ENCODE data around the gene EPHA7. TPM values are rescaled to one million over a fixed set of nuclear protein-coding genes. Genes with fewer than 3 reads are reported as not detected.

The EPHA7 gene
- total and polyA plus RNA-seq, 2 donors = 0.39 to 0.52 TPM

DNA sequence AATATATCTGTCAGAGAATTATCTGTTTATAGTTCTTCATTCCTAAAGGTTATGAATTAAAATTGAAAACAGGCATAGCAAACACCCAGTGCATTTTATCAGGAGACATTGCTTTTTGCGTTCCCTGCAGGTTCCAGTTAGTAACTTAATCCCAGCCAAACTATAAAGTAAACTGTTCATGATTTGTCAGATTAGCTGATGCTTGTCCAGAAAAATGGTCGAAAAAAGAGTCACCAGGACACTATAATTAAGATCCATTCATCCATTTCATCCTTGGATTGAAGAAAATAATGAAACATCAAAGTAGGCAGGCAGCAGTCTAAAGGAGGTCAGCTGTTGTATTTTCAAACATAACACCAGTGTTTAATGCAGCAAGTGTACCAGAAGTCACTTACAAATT is 75.9 kb downstream of the EPHA7 start:
- no peaks in the 10 kb centered on the region for H3K9me3 ChIP-seq (ENCODE audit: control insufficient read depth in 2 of 2, insufficient read depth in 1 of 2, low read length in 1 of 2)
- no peaks in the 10 kb centered on the region for H3K27me3 ChIP-seq (ENCODE audit: control insufficient read depth in 2 of 2, insufficient read depth in 1 of 2, low read length in 1 of 2)
- no peaks in the 10 kb centered on the region for H3K36me3 ChIP-seq (ENCODE audit: control insufficient read depth in 2 of 2, insufficient read depth in 2 of 2, low read length in 1 of 2)
- DNase-seq (ENCODE audit: low read depth in 6 of 9, low spot score in 9 of 9) = no peak
- H3K4me1 ChIP-seq (ENCODE audit: control insufficient read depth in 2 of 2, insufficient read depth in 2 of 2, low read length in 2 of 2) = no peaks in the 10 kb centered on the region
- H3K4me3 ChIP-seq (ENCODE audit: low read length in 2 of 2) = no peak overlapping the region
- WGBS = 73% methylated on average over 2 of the region's 2 CpGs
- H3K27ac ChIP-seq (ENCODE audit: low read depth in 1 of 2, low read length in 1 of 2) = no peak overlapping the region

DNA sequence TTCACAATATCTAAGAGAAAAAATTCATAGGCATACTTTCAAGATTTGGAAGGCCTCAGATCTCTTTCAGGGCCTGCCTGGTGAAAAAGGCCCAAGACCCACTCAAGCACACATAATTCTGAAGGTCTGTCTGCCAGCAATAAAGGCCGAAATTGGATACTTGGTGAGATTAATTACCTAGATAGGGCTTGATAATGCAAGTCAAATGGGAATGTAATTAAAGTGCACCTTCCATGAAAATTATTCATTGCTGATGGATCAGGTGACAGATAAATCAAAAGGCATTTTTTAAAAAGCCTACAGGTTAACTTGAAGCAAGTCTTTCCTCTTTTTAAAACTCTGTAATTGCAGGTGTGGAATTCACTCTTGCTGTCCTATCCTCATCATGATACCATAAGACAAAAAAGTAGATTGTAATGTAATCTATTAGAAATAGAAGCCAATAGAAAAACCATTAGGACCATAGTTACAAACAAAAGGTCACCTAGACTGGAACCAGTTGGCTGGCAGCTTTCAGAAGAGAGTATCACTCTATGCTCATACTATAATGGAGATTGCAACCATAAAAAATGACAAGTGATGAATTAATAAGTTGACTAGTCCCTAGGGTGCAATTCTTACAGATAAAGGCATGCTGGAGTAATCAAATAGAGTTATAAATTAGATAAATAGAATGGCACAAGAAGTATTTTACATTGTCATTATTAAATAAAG is 77.3 kb downstream of the EPHA7 start:
- no peaks in the 10 kb centered on the region for H3K36me3 ChIP-seq (ENCODE audit: control insufficient read depth in 2 of 2, insufficient read depth in 2 of 2, low read length in 1 of 2)
- H3K4me1 ChIP-seq (ENCODE audit: control insufficient read depth in 2 of 2, insufficient read depth in 2 of 2, low read length in 2 of 2) = no peaks in the 10 kb centered on the region
- DNase-seq (ENCODE audit: low read depth in 6 of 9, low spot score in 9 of 9) = no peak
- no peak overlapping the region for H3K27ac ChIP-seq (ENCODE audit: low read depth in 1 of 2, low read length in 1 of 2)
- no peak overlapping the region for H3K4me3 ChIP-seq (ENCODE audit: low read length in 2 of 2)
- no peaks in the 10 kb centered on the region for H3K9me3 ChIP-seq (ENCODE audit: control insufficient read depth in 2 of 2, insufficient read depth in 1 of 2, low read length in 1 of 2)
- no peaks in the 10 kb centered on the region for H3K27me3 ChIP-seq (ENCODE audit: control insufficient read depth in 2 of 2, insufficient read depth in 1 of 2, low read length in 1 of 2)
- WGBS = 88% methylated on average over 1 of the region's 1 CpG

- 61% methylated on average over 2 of the region's 2 CpGs for WGBS
- H3K36me3 ChIP-seq (ENCODE audit: control insufficient read depth in 2 of 2, insufficient read depth in 2 of 2, low read length in 1 of 2) = no peaks in the 10 kb centered on the region
- no peak overlapping the region for H3K27ac ChIP-seq (ENCODE audit: low read depth in 1 of 2, low read length in 1 of 2)
- H3K4me1 ChIP-seq (ENCODE audit: control insufficient read depth in 2 of 2, insufficient read depth in 2 of 2, low read length in 2 of 2) = no peaks in the 10 kb centered on the region
- H3K4me3 ChIP-seq (ENCODE audit: low read length in 2 of 2) = no peak overlapping the region
- no peaks in the 10 kb centered on the region for H3K27me3 ChIP-seq (ENCODE audit: control insufficient read depth in 2 of 2, insufficient read depth in 1 of 2, low read length in 1 of 2)
- H3K9me3 ChIP-seq (ENCODE audit: control insufficient read depth in 2 of 2, insufficient read depth in 1 of 2, low read length in 1 of 2) = no peaks in the 10 kb centered on the region
- DNase-seq (ENCODE audit: low read depth in 6 of 9, low spot score in 9 of 9) = no peak
Observed at GRCh38 chr6:93337772-93338394, 81.5 kb downstream of the EPHA7 start.

DNA sequence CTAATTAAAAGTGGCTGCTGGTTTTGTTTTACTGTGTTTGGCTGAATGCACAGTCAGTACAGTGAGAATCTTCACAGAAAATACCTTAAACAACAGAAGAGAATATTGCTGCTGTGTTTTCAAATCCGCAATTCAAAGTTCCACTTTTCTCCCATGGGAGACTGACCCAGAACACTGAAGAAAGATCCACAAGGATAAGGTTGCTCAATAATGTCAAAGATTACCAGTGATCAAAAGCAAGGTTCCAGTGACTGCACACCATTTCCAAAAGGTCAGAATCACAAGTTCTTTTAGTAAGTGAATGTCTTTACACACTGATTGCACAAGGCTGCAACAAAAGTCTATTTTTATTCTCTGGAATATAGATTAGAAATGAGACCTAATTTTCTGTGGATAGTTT is 82.3 kb downstream of the EPHA7 start:
- H3K9me3 ChIP-seq (ENCODE audit: control insufficient read depth in 2 of 2, insufficient read depth in 1 of 2, low read length in 1 of 2) = no peaks in the 10 kb centered on the region
- DNase-seq (ENCODE audit: low read depth in 6 of 9, low spot score in 9 of 9) = no peak
- H3K36me3 ChIP-seq (ENCODE audit: control insufficient read depth in 2 of 2, insufficient read depth in 2 of 2, low read length in 1 of 2) = no peaks in the 10 kb centered on the region
- H3K4me1 ChIP-seq (ENCODE audit: control insufficient read depth in 2 of 2, insufficient read depth in 2 of 2, low read length in 2 of 2) = no peaks in the 10 kb centered on the region
- 97% methylated on average over 1 of the region's 1 CpG for WGBS
- no peak overlapping the region for H3K27ac ChIP-seq (ENCODE audit: low read depth in 1 of 2, low read length in 1 of 2)
- no peak overlapping the region for H3K4me3 ChIP-seq (ENCODE audit: low read length in 2 of 2)
- H3K27me3 ChIP-seq (ENCODE audit: control insufficient read depth in 2 of 2, insufficient read depth in 1 of 2, low read length in 1 of 2) = no peaks in the 10 kb centered on the region

- no peak overlapping the region for H3K4me3 ChIP-seq (ENCODE audit: low read length in 2 of 2)
- no peak for DNase-seq (ENCODE audit: low read depth in 6 of 9, low spot score in 9 of 9)
- no peak overlapping the region for H3K27ac ChIP-seq (ENCODE audit: low read depth in 1 of 2, low read length in 1 of 2)
- WGBS = 83% methylated on average over 2 of the region's 2 CpGs
- no peaks in the 10 kb centered on the region for H3K4me1 ChIP-seq (ENCODE audit: control insufficient read depth in 2 of 2, insufficient read depth in 2 of 2, low read length in 2 of 2)
- H3K27me3 ChIP-seq (ENCODE audit: control insufficient read depth in 2 of 2, insufficient read depth in 1 of 2, low read length in 1 of 2) = no peaks in the 10 kb centered on the region
- no peaks in the 10 kb centered on the region for H3K36me3 ChIP-seq (ENCODE audit: control insufficient read depth in 2 of 2, insufficient read depth in 2 of 2, low read length in 1 of 2)
- H3K9me3 ChIP-seq (ENCODE audit: control insufficient read depth in 2 of 2, insufficient read depth in 1 of 2, low read length in 1 of 2) = no peaks in the 10 kb centered on the region
Observed at GRCh38 chr6:93329301-93330000, 89.9 kb downstream of the EPHA7 start.

DNA sequence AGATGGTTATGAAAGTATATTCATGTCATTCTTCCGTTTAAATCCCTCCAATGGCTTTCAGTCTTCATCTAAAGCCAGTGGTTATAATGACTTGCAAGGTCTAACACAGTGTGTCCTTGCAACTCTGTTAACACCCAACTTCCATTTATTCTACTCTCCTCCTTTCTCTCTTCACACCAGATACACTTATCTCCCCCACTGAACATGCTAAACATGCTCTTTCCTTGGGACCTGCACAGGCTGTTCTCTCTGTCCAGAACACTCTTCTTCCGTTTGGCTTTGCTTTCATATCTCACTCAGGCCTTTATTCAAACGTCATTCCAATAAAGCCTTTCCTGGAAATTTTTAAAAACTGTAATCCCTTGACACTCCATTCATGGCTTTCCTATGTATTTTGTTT is 91.5 kb downstream of the EPHA7 start:
- 91% methylated on average over 3 of the region's 3 CpGs for WGBS

GRCh38 chr6:93325761-93326160 is 93.6 kb downstream of the EPHA7 start:
- Histone ChIP-seq H3K4me1 (ENCODE audit: control insufficient read depth in 2 of 2, insufficient read depth in 2 of 2, low read length in 2 of 2) (no peaks in the 10 kb centered on the region), H3K9me3 (ENCODE audit: control insufficient read depth in 2 of 2, insufficient read depth in 1 of 2, low read length in 1 of 2) (no peaks in the 10 kb centered on the region), H3K27ac (ENCODE audit: low read depth in 1 of 2, low read length in 1 of 2) (no peak overlapping the region), H3K4me3 (ENCODE audit: low read length in 2 of 2) (no peak overlapping the region), H3K27me3 (ENCODE audit: control insufficient read depth in 2 of 2, insufficient read depth in 1 of 2, low read length in 1 of 2) (no peaks in the 10 kb centered on the region), H3K36me3 (ENCODE audit: control insufficient read depth in 2 of 2, insufficient read depth in 2 of 2, low read length in 1 of 2) (no peaks in the 10 kb centered on the region)
- no peak for DNase-seq (ENCODE audit: low read depth in 6 of 9, low spot score in 9 of 9)
- WGBS = 96% methylated on average over 3 of the region's 3 CpGs

More for the DNA sequence above, 91.5 kb downstream of the EPHA7 start:
- H3K36me3 ChIP-seq (ENCODE audit: control insufficient read depth in 2 of 2, insufficient read depth in 2 of 2, low read length in 1 of 2) = no peaks in the 10 kb centered on the region
- no peaks in the 10 kb centered on the region for H3K27me3 ChIP-seq (ENCODE audit: control insufficient read depth in 2 of 2, insufficient read depth in 1 of 2, low read length in 1 of 2)
- no peaks in the 10 kb centered on the region for H3K4me1 ChIP-seq (ENCODE audit: control insufficient read depth in 2 of 2, insufficient read depth in 2 of 2, low read length in 2 of 2)
- no peak overlapping the region for H3K4me3 ChIP-seq (ENCODE audit: low read length in 2 of 2)
- no peak overlapping the region for H3K27ac ChIP-seq (ENCODE audit: low read depth in 1 of 2, low read length in 1 of 2)
- no peak for DNase-seq (ENCODE audit: low read depth in 6 of 9, low spot score in 9 of 9)
- no peaks in the 10 kb centered on the region for H3K9me3 ChIP-seq (ENCODE audit: control insufficient read depth in 2 of 2, insufficient read depth in 1 of 2, low read length in 1 of 2)

GRCh38 chr6:93323630-93324029 is 95.7 kb downstream of the EPHA7 start:
- 77% methylated on average over 1 of the region's 1 CpG for WGBS
- Histone ChIP-seq H3K36me3 (ENCODE audit: control insufficient read depth in 2 of 2, insufficient read depth in 2 of 2, low read length in 1 of 2) (no peaks in the 10 kb centered on the region), H3K9me3 (ENCODE audit: control insufficient read depth in 2 of 2, insufficient read depth in 1 of 2, low read length in 1 of 2) (no peaks in the 10 kb centered on the region), H3K27me3 (ENCODE audit: control insufficient read depth in 2 of 2, insufficient read depth in 1 of 2, low read length in 1 of 2) (no peaks in the 10 kb centered on the region), H3K27ac (ENCODE audit: low read depth in 1 of 2, low read length in 1 of 2) (no peak overlapping the region), H3K4me3 (ENCODE audit: low read length in 2 of 2) (no peak overlapping the region), H3K4me1 (ENCODE audit: control insufficient read depth in 2 of 2, insufficient read depth in 2 of 2, low read length in 2 of 2) (no peaks in the 10 kb centered on the region)
- DNase-seq (ENCODE audit: low read depth in 6 of 9, low spot score in 9 of 9) = no peak

GRCh38 chr6:93322651-93323050 is 96.7 kb downstream of the EPHA7 start:
- no peak for DNase-seq (ENCODE audit: low read depth in 6 of 9, low spot score in 9 of 9)
- H3K9me3 ChIP-seq (ENCODE audit: control insufficient read depth in 2 of 2, insufficient read depth in 1 of 2, low read length in 1 of 2) = no peaks in the 10 kb centered on the region
- WGBS = 97% methylated on average over 1 of the region's 1 CpG
- H3K4me1 ChIP-seq (ENCODE audit: control insufficient read depth in 2 of 2, insufficient read depth in 2 of 2, low read length in 2 of 2) = no peaks in the 10 kb centered on the region
- no peaks in the 10 kb centered on the region for H3K36me3 ChIP-seq (ENCODE audit: control insufficient read depth in 2 of 2, insufficient read depth in 2 of 2, low read length in 1 of 2)
- H3K4me3 ChIP-seq (ENCODE audit: low read length in 2 of 2) = no peak overlapping the region
- H3K27ac ChIP-seq (ENCODE audit: low read depth in 1 of 2, low read length in 1 of 2) = no peak overlapping the region
- H3K27me3 ChIP-seq (ENCODE audit: control insufficient read depth in 2 of 2, insufficient read depth in 1 of 2, low read length in 1 of 2) = no peaks in the 10 kb centered on the region

All from thymus (tissue), 11 donors.